ENCODE data around the gene PCDH9.

DNA sequence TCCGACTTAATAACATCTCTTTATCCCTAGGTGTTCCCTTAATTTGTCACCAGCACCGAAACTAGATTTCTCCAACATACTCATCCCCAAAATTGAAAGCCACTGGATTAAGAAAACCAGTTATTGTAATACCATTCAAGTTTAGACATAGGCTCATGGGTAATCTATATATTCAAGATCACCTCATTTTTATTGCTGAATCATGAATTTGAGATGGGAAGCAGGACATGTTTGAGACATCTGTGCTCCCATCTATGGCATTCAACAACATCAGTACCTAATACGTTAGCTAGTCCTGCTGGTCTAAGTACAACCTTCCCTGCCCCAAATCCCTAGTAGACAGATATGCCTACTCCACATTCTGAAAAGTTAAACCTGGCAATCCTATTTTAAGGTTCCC is 820.6 kb downstream of the PCDH9 start:
- TF ChIP-seq CTCF (IDR thresholded peaks at IDR 0.05) (no peak), POLR2A (IDR thresholded peaks at IDR 0.05) (no peak)

Data from heart left ventricle (tissue), 13 donors.